ENCODE results near the gene RARG. TPM values are rescaled to one million over a fixed set of nuclear protein-coding genes. Genes with fewer than 3 reads are reported as not detected.

Gene RARG
- total RNA-seq, 1 donor from 2014 or later = 21.2 TPM

- no peak for DNase-seq (ENCODE audit: low spot score)
- intact Hi-C loops (cut with DNase I) = loop anchor here (2.0 kb wide), 2 partner anchors 36 to 130 kb away; no protein-coding TSS in a partner anchor
Observed at GRCh38 chr12:53197011-53197640, 34.9 kb downstream of the RARG start.

GRCh38 chr12:53196486-53196885 is 35.5 kb downstream of the RARG start:
- DNase-seq (ENCODE audit: low spot score) = no peak
- intact Hi-C loops (cut with DNase I) = loop anchor here (2.0 kb wide), 2 partner anchors 36 to 130 kb away; no protein-coding TSS in a partner anchor

GRCh38 chr12:53195516-53196420 is 36.2 kb downstream of the RARG start:
- DNase-seq (ENCODE audit: low spot score) = no peak
- intact Hi-C loops (cut with DNase I) = loop anchor here (2.0 kb wide), 2 partner anchors 35 to 129 kb away; no protein-coding TSS in a partner anchor

GRCh38 chr12:53194973-53195372 is 37.0 kb downstream of the RARG start:
- DNase-seq (ENCODE audit: low spot score) = no peak
- intact Hi-C loops (cut with DNase I) = no loop called here

GRCh38 chr12:53193985-53194716 is 37.9 kb downstream of the RARG start:
- DNase-seq (ENCODE audit: low spot score) = no peak
- intact Hi-C loops (cut with DNase I) = no loop called here

GRCh38 chr12:53193040-53193439 is 39.0 kb downstream of the RARG start:
- intact Hi-C loops (cut with DNase I) = no loop called here
- no peak for DNase-seq (ENCODE audit: low spot score)

- intact Hi-C loops (cut with DNase I) = no loop called here
- DNase-seq (ENCODE audit: low spot score) = no peak
Observed at GRCh38 chr12:53192531-53193021, 39.4 kb downstream of the RARG start.

- no peak for DNase-seq (ENCODE audit: low spot score)
- intact Hi-C loops (cut with DNase I) = no loop called here
Observed at GRCh38 chr12:53191885-53192530, 40.0 kb downstream of the RARG start.

GRCh38 chr12:53191096-53191884 is 40.7 kb downstream of the RARG start:
- DNase-seq (ENCODE audit: low spot score) = no peak
- intact Hi-C loops (cut with DNase I) = no loop called here

GRCh38 chr12:53190108-53190729 is 41.8 kb downstream of the RARG start:
- DNase-seq (ENCODE audit: low spot score) = no peak
- intact Hi-C loops (cut with DNase I) = no loop called here

GRCh38 chr12:53187145-53187899 is 44.7 kb downstream of the RARG start:
- intact Hi-C loops (cut with DNase I) = no loop called here
- DNase-seq (ENCODE audit: low spot score) = peak; percentile 67

- no peak for DNase-seq (ENCODE audit: low spot score)
- intact Hi-C loops (cut with DNase I) = no loop called here
Observed at GRCh38 chr12:53186745-53187144, 45.3 kb downstream of the RARG start.

- DNase-seq (ENCODE audit: low spot score) = peak; percentile 27
- intact Hi-C loops (cut with DNase I) = no loop called here
Observed at GRCh38 chr12:53185582-53186153, 46.3 kb downstream of the RARG start.

GRCh38 chr12:53184828-53185227 is 47.2 kb downstream of the RARG start:
- intact Hi-C loops (cut with DNase I) = no loop called here
- DNase-seq (ENCODE audit: low spot score) = peak; percentile 38

GRCh38 chr12:53182903-53183302 is 49.1 kb downstream of the RARG start:
- DNase-seq (ENCODE audit: low spot score) = no peak

GRCh38 chr12:53181935-53182334 is 50.1 kb downstream of the RARG start:
- intact Hi-C loops (cut with DNase I) = no loop called here
- peak; percentile 39 for DNase-seq (ENCODE audit: low spot score)

More at GRCh38 chr12:53182903-53183302, 49.1 kb downstream of the RARG start:
- intact Hi-C loops (cut with DNase I) = no loop called here
